Brain microvascular endothelial cell (primary cell): ENCODE data around the gene KIRREL3.

Source experiments
- DNase-seq: peaks from one replicate; pipeline ENCODE4 v3.0.0-alpha.2; 2020
- H3K27ac ChIP-seq: fragments of 250-450 bp; sonication (Bioruptor Pico); 2 replicates; pipeline ENCODE4 v1.5.1; 2020; ENCODE audit warnings: mild to moderate bottlenecking, moderate library complexity
- H3K27me3 ChIP-seq: fragments of 250-450 bp; sonication (Bioruptor Pico); replicated peaks from 2 replicates; pipeline ENCODE4 v1.5.1; 2020; ENCODE audit warnings: mild to moderate bottlenecking
- H3K36me3 ChIP-seq: fragments of 250-450 bp; sonication (Bioruptor Pico); replicated peaks from 2 replicates; pipeline ENCODE4 v1.5.1; 2020; ENCODE audit warnings: mild to moderate bottlenecking
- H3K4me3 ChIP-seq: 2 replicates; pipeline ENCODE4 v1.5.1; 2011; ENCODE audit warnings: low read depth, mild to moderate bottlenecking, control low read depth, low read length, moderate library complexity
- CTCF ChIP-seq: IDR thresholded peaks from 2 replicates; pipeline ENCODE4 v1.5.1; 2011; ENCODE audit warnings: low read depth, mild to moderate bottlenecking, moderate library complexity, low read length, control low read depth, inconsistent platforms; ENCODE audit errors: missing control alignments
- in situ Hi-C: cut with HindIII; loops from 2 replicates; pipeline ENCODE4 v1.10.0; 2017; ENCODE audit warnings: low sequenced_read_pairs, low pct_ligation_motif_present

The KIRREL3 gene

GRCh38 chr11:127003260-127003981, 2.9 kb upstream of the KIRREL3 start:
- Histone ChIP-seq H3K27ac (no peak overlapping the region), H3K36me3 (no peaks in the 10 kb centered on the region), H3K4me3 (peak overlapping the region; percentile 40), H3K27me3 (peaks cover 8% of the 10 kb centered on the region)
- in situ Hi-C loops, result no loop called here
- no peak for DNase-seq
- TF ChIP-seq CTCF, result peak; percentile 62

GRCh38 chr11:127002669-127003259, 2.2 kb upstream of the KIRREL3 start:
- in situ Hi-C loops, result no loop called here
- H3K4me3 ChIP-seq, result peak overlapping the region; percentile 40
- no peak for DNase-seq
- H3K27me3 ChIP-seq, result peaks cover 8% of the 10 kb centered on the region
- no peaks in the 10 kb centered on the region for H3K36me3 ChIP-seq
- no peak for TF ChIP-seq CTCF
- H3K27ac ChIP-seq, result no peak overlapping the region

DNA sequence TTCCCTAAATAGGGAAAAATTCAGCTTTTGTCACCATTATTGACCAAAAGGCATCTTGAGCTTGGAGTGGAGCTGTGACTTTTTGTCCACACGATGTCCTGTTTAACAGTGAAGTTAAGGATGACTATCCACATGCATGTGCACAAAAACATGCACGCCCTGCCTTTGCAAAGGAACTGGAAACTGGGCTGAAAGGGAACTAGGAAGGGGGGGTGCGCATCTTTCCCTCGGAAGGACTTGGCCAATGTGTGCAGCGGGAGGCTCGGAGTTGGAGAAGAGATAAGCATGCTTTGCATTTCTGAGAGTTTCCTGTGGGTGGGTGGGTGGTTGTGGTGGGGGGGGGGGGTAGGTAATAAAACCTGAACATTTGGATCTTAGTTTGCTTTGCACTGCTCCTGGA, 411 bp upstream of the KIRREL3 start:
- H3K27me3 ChIP-seq, result peaks cover 8% of the 10 kb centered on the region
- in situ Hi-C loops, result no loop called here
- DNase-seq, result no peak
- no peak overlapping the region for H3K27ac ChIP-seq
- TF ChIP-seq CTCF, result no peak
- H3K4me3 ChIP-seq, result peak overlapping the region; percentile 70
- no peaks in the 10 kb centered on the region for H3K36me3 ChIP-seq

- Histone ChIP-seq H3K27me3 (peaks cover 8% of the 10 kb centered on the region), H3K4me3 (no peak overlapping the region), H3K27ac (no peak overlapping the region), H3K36me3 (no peaks in the 10 kb centered on the region)
- TF ChIP-seq CTCF, result no peak
- no peak for DNase-seq
- in situ Hi-C loops, result no loop called here
Measured at GRCh38 chr11:126999366-126999765, 1.2 kb downstream of the KIRREL3 start.

- H3K27ac ChIP-seq, result no peak overlapping the region
- TF ChIP-seq CTCF, result no peak
- H3K4me3 ChIP-seq, result no peak overlapping the region
- H3K36me3 ChIP-seq, result no peaks in the 10 kb centered on the region
- peaks cover 4% of the 10 kb centered on the region for H3K27me3 ChIP-seq
- in situ Hi-C loops, result no loop called here
- no peak for DNase-seq
Measured at GRCh38 chr11:126997641-126998040, 2.9 kb downstream of the KIRREL3 start.
